GM23338 (cell line): ENCODE measurements around the gene SPINT2. TPM values are rescaled to one million over a fixed set of nuclear protein-coding genes. Genes with fewer than 3 reads are reported as not detected.

Source experiments
- ATAC-seq: fragments of 200-7000 bp; cut with Tn5 transposase; 3 replicates; pipeline ENCODE4 v1.9.1; 2020
- DNase-seq: peaks from one replicate; pipeline ENCODE4 v3.0.0-alpha.2; 2015; ENCODE audit warnings: low spot score
- H2AFZ ChIP-seq: fragments of 200-600 bp; sonication (generic); 2 replicates; pipeline ENCODE4 v1.8.0; 2016; ENCODE audit warnings: antibody characterized with exemption, mild to moderate bottlenecking, moderate library complexity
- H3F3A ChIP-seq: fragments of 200-600 bp; sonication (generic); replicated peaks from 2 replicates; pipeline ENCODE4 v1.8.0; 2017; ENCODE audit warnings: antibody characterized with exemption, mixed run types, low read depth
- H3K27ac ChIP-seq: fragments of 200-600 bp; sonication (generic); 2 replicates; pipeline ENCODE4 v1.6.1; 2016; ENCODE audit warnings: low read depth
- H3K27me3 ChIP-seq: fragments of 200-600 bp; sonication (generic); 2 replicates; pipeline ENCODE4 v1.8.0; 2016; ENCODE audit warnings: mild to moderate bottlenecking, mixed run types, moderate library complexity; ENCODE audit not compliant: insufficient read depth
- H3K36me3 ChIP-seq: fragments of 200-600 bp; sonication (generic); 2 replicates; pipeline ENCODE4 v1.8.0; 2016; ENCODE audit warnings: mild to moderate bottlenecking; ENCODE audit not compliant: insufficient read depth
- H3K4me1 ChIP-seq: fragments of 200-600 bp; sonication (generic); 2 replicates; pipeline ENCODE4 v1.8.0; 2016; ENCODE audit warnings: mild to moderate bottlenecking, moderate library complexity; ENCODE audit not compliant: insufficient read depth
- H3K4me2 ChIP-seq: fragments of 200-600 bp; sonication (generic); 2 replicates; pipeline ENCODE4 v1.7.1; 2017; ENCODE audit warnings: mixed run types
- H3K4me3 ChIP-seq: fragments of 200-600 bp; sonication (generic); 2 replicates; pipeline ENCODE4 v1.6.1; 2016; ENCODE audit warnings: mixed run types
- H3K79me2 ChIP-seq: fragments of 200-600 bp; sonication (generic); replicated peaks from 2 replicates; pipeline ENCODE4 v1.8.0; 2017; ENCODE audit warnings: mild to moderate bottlenecking; ENCODE audit not compliant: insufficient read depth
- H3K9me2 ChIP-seq: fragments of 200-600 bp; sonication (generic); 2 replicates; pipeline ENCODE4 v1.8.0; 2017; ENCODE audit not compliant: insufficient read depth
- H4K20me1 ChIP-seq: fragments of 200-600 bp; sonication (generic); replicated peaks from 2 replicates; pipeline ENCODE4 v1.8.0; 2017; ENCODE audit warnings: mild to moderate bottlenecking; ENCODE audit not compliant: insufficient read depth
- H3K27ac Mint-ChIP-seq: 2 replicates; pipeline ENCODE4 v1.8.0; 2020; ENCODE audit warnings: inconsistent platforms, mild to moderate bottlenecking, moderate library complexity, mixed read lengths
- H3K27me3 Mint-ChIP-seq: 3 replicates; pipeline ENCODE4 v1.8.0; 2022; ENCODE audit warnings: low read depth, mild to moderate bottlenecking, moderate library complexity, mixed read lengths, inconsistent platforms; ENCODE audit not compliant: insufficient read depth, poor library complexity
- H3K36me3 Mint-ChIP-seq: 3 replicates; pipeline ENCODE4 v1.8.0; 2021; ENCODE audit warnings: low read depth, mild to moderate bottlenecking, inconsistent platforms, moderate library complexity, mixed read lengths
- H3K4me1 Mint-ChIP-seq: 3 replicates; pipeline ENCODE4 v1.8.0; 2020; ENCODE audit warnings: mild to moderate bottlenecking, inconsistent platforms, mixed read lengths
- H3K4me3 Mint-ChIP-seq: 3 replicates; pipeline ENCODE4 v1.8.0; 2021; ENCODE audit warnings: moderate library complexity, mild to moderate bottlenecking, inconsistent platforms, mixed read lengths
- H3K9me3 Mint-ChIP-seq: 3 replicates; pipeline ENCODE4 v1.8.0; 2020; ENCODE audit warnings: moderate library complexity, mild to moderate bottlenecking, inconsistent platforms, mixed read lengths
- CREB1 ChIP-seq: fragments of 250-450 bp; sonication (Bioruptor Pico); IDR thresholded peaks from 2 replicates; pipeline ENCODE4 v1.5.0; 2020; ENCODE audit warnings: low read depth, mild to moderate bottlenecking, moderate library complexity
- ETS1 ChIP-seq: IDR thresholded peaks from 2 replicates; pipeline ENCODE4 v1.6.1; 2016; ENCODE audit warnings: antibody characterized with exemption
- EZH2 ChIP-seq: fragments of 200-600 bp; sonication (generic); IDR thresholded peaks from one replicate; pipeline ENCODE4 v1.8.0; 2017; ENCODE audit warnings: antibody characterized with exemption, mild to moderate bottlenecking, low read depth; ENCODE audit not compliant: unreplicated experiment
- EZH2phosphoT487 ChIP-seq: fragments of 200-600 bp; sonication (generic); IDR thresholded peaks from one replicate; pipeline ENCODE4 v1.8.1; 2018; ENCODE audit warnings: antibody characterized with exemption; ENCODE audit not compliant: unreplicated experiment
- JUNB ChIP-seq: IDR thresholded peaks from one replicate; pipeline ENCODE4 v1.6.1; 2016; ENCODE audit warnings: antibody characterized with exemption; ENCODE audit not compliant: unreplicated experiment
- NANOG ChIP-seq: IDR thresholded peaks from 2 replicates; pipeline ENCODE4 v1.6.1; 2016; ENCODE audit warnings: antibody characterized with exemption, borderline replicate concordance
- POLR2AphosphoS5 ChIP-seq: IDR thresholded peaks from 2 replicates; pipeline ENCODE4 v1.6.1; 2016; ENCODE audit warnings: antibody characterized with exemption, low read depth
- REST ChIP-seq: IDR thresholded peaks from one replicate; pipeline ENCODE4 v1.6.1; 2018; ENCODE audit warnings: antibody characterized with exemption; ENCODE audit not compliant: unreplicated experiment
- STAT1 ChIP-seq: IDR thresholded peaks from one replicate; pipeline ENCODE4 v1.6.1; 2016; ENCODE audit warnings: antibody characterized with exemption; ENCODE audit not compliant: unreplicated experiment
- ZNF114 ChIP-seq: fragments of 250-450 bp; sonication (Bioruptor Pico); IDR thresholded peaks from 2 replicates; pipeline ENCODE4 v1.5.0; 2020; ENCODE audit warnings: mild to moderate bottlenecking, moderate library complexity
- ZNF331 ChIP-seq: fragments of 250-450 bp; sonication (Bioruptor Pico); IDR thresholded peaks from 2 replicates; pipeline ENCODE4 v1.5.0; 2020; ENCODE audit warnings: low read depth, mild to moderate bottlenecking, moderate library complexity
- polyA plus RNA-seq: library from polyadenylated mRNA; unstranded; fragments of >200 nt; fragmentation: Nextera tagmentation; extraction: Ambion mirVana; gene quantifications from 2 replicates; pipeline ENCODE4 v1.2.1, GENCODE V29; 2016
- total RNA-seq: library from RNA; depleted of rRNA; stranded (reverse); fragments of >200 nt; shearing (Covaris generic); gene quantifications from 2 replicates; pipeline ENCODE4 v1.2.3, GENCODE V29; 2014
- TF ChIP-seq, protein P1 (sequence below), 2 experiments: fragments of 200-600 bp in 1 of 2; sonication (generic) in 1 of 2; conservative IDR thresholded peaks; 2 replicates each; pipeline versions ENCODE4 v1.5.1 to v1.6.1; 2016 to 2017; ENCODE audit warnings: antibody characterized with exemption in 2 of 2, low read depth in 2 of 2, mild to moderate bottlenecking in 2 of 2, moderate library complexity in 1 of 2
- TF ChIP-seq, protein P2 (sequence below): fragments of 250-450 bp; sonication (Bioruptor Pico); IDR thresholded peaks from 2 replicates; pipeline ENCODE4 v1.5.0; 2020; ENCODE audit warnings: mild to moderate bottlenecking, moderate library complexity

Gene SPINT2
- total and polyA plus RNA-seq, 2 experiments from 2014 or later: 319 to 468 TPM

DNA sequence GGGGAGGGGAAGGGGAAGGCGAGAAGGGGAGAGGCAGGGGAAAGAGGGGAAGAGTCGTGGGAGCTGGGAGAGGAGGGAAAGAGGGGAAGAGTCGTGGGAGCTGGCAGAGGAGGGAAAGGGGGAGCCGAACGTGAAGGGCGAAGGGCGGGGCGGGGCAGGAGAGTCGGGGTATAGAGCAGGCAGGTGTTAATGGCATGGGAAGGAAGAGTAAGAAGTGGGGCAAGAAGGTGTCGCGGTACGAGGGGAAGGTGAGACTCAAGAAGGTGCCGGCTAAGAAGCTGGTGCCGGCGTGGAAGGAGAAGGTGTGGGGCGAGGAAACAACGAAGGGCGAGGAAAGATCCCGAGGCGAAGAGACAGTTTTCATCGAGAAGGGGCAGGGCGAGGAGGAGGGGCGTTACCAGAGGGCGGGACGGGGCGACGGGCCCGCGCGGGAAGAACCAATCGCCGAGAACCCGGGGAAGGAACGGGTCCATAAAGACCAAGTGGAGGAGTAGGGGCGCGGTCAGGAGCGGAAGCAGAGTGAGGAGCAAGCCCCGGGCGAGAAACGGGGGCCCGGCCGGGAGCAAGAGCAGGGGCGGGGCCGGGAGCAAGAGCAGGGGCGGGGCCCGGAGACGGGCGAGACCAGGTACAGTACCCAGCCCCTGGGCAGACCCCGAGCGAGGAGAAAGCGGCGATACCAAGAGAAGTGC lies 71.7 kb downstream of the SPINT2 start:
- H3K27ac ChIP-seq: peak overlapping the region; percentile 78; the same call in 1 of the 2 replicates
- H3K79me2 ChIP-seq: no peaks in the 10 kb centered on the region
- peak overlapping the region; percentile 95 for H3K27ac Mint-ChIP-seq
- H3K27me3 Mint-ChIP-seq: peaks cover 10% of the 10 kb centered on the region
- H3K4me1 ChIP-seq: peaks cover 10% of the 10 kb centered on the region
- DNase-seq (peak; percentile 98), ATAC-seq (peak; percentile 82)
- H2AFZ ChIP-seq: peak overlapping the region; percentile 99
- peak overlapping the region; percentile 95 for H3K4me2 ChIP-seq
- H3K9me3 Mint-ChIP-seq: no peaks in the 10 kb centered on the region; the same call in 2 of the 3 replicates
- TF ChIP-seq ETS1: no peak
- TF ChIP-seq EZH2: no peak
- TF ChIP-seq STAT1: no peak
- no peak for TF ChIP-seq NANOG
- TF ChIP-seq POLR2AphosphoS5: no peak
- TF ChIP-seq EZH2phosphoT487: no peak
- TF ChIP-seq, protein P1, sequence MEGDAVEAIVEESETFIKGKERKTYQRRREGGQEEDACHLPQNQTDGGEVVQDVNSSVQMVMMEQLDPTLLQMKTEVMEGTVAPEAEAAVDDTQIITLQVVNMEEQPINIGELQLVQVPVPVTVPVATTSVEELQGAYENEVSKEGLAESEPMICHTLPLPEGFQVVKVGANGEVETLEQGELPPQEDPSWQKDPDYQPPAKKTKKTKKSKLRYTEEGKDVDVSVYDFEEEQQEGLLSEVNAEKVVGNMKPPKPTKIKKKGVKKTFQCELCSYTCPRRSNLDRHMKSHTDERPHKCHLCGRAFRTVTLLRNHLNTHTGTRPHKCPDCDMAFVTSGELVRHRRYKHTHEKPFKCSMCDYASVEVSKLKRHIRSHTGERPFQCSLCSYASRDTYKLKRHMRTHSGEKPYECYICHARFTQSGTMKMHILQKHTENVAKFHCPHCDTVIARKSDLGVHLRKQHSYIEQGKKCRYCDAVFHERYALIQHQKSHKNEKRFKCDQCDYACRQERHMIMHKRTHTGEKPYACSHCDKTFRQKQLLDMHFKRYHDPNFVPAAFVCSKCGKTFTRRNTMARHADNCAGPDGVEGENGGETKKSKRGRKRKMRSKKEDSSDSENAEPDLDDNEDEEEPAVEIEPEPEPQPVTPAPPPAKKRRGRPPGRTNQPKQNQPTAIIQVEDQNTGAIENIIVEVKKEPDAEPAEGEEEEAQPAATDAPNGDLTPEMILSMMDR (conservative IDR thresholded peaks at IDR 0.05; ENCODE audit: low read depth in 2 of 2): no peak
- no peak for TF ChIP-seq ZNF114 (CRISPR knock-in tag)
- TF ChIP-seq, protein P2, sequence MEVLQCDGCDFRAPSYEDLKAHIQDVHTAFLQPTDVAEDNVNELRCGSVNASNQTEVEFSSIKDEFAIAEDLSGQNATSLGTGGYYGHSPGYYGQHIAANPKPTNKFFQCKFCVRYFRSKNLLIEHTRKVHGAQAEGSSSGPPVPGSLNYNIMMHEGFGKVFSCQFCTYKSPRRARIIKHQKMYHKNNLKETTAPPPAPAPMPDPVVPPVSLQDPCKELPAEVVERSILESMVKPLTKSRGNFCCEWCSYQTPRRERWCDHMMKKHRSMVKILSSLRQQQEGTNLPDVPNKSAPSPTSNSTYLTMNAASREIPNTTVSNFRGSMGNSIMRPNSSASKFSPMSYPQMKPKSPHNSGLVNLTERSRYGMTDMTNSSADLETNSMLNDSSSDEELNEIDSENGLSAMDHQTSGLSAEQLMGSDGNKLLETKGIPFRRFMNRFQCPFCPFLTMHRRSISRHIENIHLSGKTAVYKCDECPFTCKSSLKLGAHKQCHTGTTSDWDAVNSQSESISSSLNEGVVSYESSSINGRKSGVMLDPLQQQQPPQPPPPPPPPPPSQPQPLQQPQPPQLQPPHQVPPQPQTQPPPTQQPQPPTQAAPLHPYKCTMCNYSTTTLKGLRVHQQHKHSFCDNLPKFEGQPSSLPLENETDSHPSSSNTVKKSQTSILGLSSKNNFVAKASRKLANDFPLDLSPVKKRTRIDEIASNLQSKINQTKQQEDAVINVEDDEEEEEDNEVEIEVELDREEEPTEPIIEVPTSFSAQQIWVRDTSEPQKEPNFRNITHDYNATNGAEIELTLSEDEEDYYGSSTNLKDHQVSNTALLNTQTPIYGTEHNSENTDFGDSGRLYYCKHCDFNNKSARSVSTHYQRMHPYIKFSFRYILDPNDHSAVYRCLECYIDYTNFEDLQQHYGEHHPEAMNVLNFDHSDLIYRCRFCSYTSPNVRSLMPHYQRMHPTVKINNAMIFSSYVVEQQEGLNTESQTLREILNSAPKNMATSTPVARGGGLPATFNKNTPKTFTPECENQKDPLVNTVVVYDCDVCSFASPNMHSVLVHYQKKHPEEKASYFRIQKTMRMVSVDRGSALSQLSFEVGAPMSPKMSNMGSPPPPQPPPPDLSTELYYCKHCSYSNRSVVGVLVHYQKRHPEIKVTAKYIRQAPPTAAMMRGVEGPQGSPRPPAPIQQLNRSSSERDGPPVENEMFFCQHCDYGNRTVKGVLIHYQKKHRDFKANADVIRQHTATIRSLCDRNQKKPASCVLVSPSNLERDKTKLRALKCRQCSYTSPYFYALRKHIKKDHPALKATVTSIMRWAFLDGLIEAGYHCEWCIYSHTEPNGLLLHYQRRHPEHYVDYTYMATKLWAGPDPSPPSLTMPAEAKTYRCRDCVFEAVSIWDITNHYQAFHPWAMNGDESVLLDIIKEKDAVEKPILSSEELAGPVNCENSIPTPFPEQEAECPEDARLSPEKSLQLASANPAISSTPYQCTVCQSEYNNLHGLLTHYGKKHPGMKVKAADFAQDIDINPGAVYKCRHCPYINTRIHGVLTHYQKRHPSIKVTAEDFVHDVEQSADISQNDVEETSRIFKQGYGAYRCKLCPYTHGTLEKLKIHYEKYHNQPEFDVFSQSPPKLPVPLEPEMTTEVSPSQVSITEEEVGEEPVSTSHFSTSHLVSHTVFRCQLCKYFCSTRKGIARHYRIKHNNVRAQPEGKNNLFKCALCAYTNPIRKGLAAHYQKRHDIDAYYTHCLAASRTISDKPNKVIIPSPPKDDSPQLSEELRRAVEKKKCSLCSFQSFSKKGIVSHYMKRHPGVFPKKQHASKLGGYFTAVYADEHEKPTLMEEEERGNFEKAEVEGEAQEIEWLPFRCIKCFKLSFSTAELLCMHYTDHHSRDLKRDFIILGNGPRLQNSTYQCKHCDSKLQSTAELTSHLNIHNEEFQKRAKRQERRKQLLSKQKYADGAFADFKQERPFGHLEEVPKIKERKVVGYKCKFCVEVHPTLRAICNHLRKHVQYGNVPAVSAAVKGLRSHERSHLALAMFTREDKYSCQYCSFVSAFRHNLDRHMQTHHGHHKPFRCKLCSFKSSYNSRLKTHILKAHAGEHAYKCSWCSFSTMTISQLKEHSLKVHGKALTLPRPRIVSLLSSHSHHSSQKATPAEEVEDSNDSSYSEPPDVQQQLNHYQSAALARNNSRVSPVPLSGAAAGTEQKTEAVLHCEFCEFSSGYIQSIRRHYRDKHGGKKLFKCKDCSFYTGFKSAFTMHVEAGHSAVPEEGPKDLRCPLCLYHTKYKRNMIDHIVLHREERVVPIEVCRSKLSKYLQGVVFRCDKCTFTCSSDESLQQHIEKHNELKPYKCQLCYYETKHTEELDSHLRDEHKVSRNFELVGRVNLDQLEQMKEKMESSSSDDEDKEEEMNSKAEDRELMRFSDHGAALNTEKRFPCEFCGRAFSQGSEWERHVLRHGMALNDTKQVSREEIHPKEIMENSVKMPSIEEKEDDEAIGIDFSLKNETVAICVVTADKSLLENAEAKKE (CRISPR knock-in tag): no peak
- no peak for TF ChIP-seq ZNF331
- TF ChIP-seq CREB1 (CRISPR knock-in tag): no peak
- no peak for TF ChIP-seq REST
- no peak for TF ChIP-seq JUNB
- H3K36me3 ChIP-seq: no peaks in the 10 kb centered on the region; the same call in 1 of the 2 replicates
- peak overlapping the region; percentile 94 for H3K4me3 Mint-ChIP-seq
- peak overlapping the region; percentile 82 for H3K4me3 ChIP-seq
- H3K9me2 ChIP-seq: no peaks in the 10 kb centered on the region
- H3K36me3 Mint-ChIP-seq: no peaks in the 10 kb centered on the region
- H3K27me3 ChIP-seq: no peaks in the 10 kb centered on the region
- H3F3A ChIP-seq: 0 out of 2 replicates have a peak, but pooled peaks cover 5% of the 10 kb centered on the region
- peaks cover 10% of the 10 kb centered on the region for H3K4me1 Mint-ChIP-seq
- H4K20me1 ChIP-seq: no peaks in the 10 kb centered on the region; the same call in 1 of the 2 replicates
